IMR-90 (cell line): Measurements from ENCODE around the gene ITPRID1.

ENCODE experiments used
- POLR2A ChIP-seq: IDR thresholded peaks from 2 replicates; pipeline ENCODE4 v1.6.1; 2012; ENCODE audit warnings: mild to moderate bottlenecking, low read depth, low read length
- TF ChIP-seq, protein P1 (sequence below): conservative IDR thresholded peaks from 2 replicates; pipeline ENCODE4 v1.5.1; 2012; ENCODE audit warnings: mild to moderate bottlenecking, low read depth, low read length, improper control_type of control experiment

GRCh38 chr7:31526864-31527263 is 13.0 kb downstream of the ITPRID1 start:
- TF ChIP-seq, protein P1, sequence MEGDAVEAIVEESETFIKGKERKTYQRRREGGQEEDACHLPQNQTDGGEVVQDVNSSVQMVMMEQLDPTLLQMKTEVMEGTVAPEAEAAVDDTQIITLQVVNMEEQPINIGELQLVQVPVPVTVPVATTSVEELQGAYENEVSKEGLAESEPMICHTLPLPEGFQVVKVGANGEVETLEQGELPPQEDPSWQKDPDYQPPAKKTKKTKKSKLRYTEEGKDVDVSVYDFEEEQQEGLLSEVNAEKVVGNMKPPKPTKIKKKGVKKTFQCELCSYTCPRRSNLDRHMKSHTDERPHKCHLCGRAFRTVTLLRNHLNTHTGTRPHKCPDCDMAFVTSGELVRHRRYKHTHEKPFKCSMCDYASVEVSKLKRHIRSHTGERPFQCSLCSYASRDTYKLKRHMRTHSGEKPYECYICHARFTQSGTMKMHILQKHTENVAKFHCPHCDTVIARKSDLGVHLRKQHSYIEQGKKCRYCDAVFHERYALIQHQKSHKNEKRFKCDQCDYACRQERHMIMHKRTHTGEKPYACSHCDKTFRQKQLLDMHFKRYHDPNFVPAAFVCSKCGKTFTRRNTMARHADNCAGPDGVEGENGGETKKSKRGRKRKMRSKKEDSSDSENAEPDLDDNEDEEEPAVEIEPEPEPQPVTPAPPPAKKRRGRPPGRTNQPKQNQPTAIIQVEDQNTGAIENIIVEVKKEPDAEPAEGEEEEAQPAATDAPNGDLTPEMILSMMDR = no peak
- TF ChIP-seq POLR2A = no peak
